Lung (tissue), 12 donors: ENCODE data around the gene MYBBP1A. TPM values are rescaled to one million over a fixed set of nuclear protein-coding genes. Genes with fewer than 3 reads are reported as not detected.

ENCODE experiments used
- ATAC-seq: fragments of 200-7000 bp; cut with Tn5 transposase; one replicate; pipeline ENCODE4 v1.9.1; 2020; ENCODE audit warnings: moderate number of reproducible peaks; ENCODE audit not compliant: insufficient read depth, low FRiP score
- DNase-seq, 3 donors: peaks; one replicate each; pipeline ENCODE4 v3.0.0-alpha.2; 2013 to 2017
- H3K27ac ChIP-seq, 2 donors: one replicate each; pipeline ENCODE4 v1.5.1; 2013; ENCODE audit warnings: mild to moderate bottlenecking in 2 of 2, moderate library complexity in 2 of 2, control low read depth in 1 of 2, inconsistent platforms in 1 of 2, low read depth in 1 of 2, low read length in 1 of 2
- H3K27me3 ChIP-seq, 3 donors: one replicate each; pipeline ENCODE4 v1.5.1; 2013; ENCODE audit warnings: low read length in 2 of 3; ENCODE audit not compliant: control insufficient read depth in 3 of 3, insufficient read depth in 3 of 3
- H3K36me3 ChIP-seq, 4 donors: one replicate each; pipeline ENCODE4 v1.5.1; 2013; ENCODE audit warnings: low read length in 4 of 4, mild to moderate bottlenecking in 1 of 4, moderate library complexity in 1 of 4; ENCODE audit not compliant: control insufficient read depth in 4 of 4, insufficient read depth in 4 of 4
- H3K4me1 ChIP-seq, 5 donors: one replicate each; pipeline ENCODE4 v1.5.1; 2013; ENCODE audit warnings: low read length in 5 of 5, mild to moderate bottlenecking in 2 of 5, moderate library complexity in 1 of 5; ENCODE audit not compliant: control insufficient read depth in 5 of 5, insufficient read depth in 5 of 5
- H3K4me3 ChIP-seq: one replicate; pipeline ENCODE4 v1.5.1; 2013; ENCODE audit warnings: mild to moderate bottlenecking, control low read depth, moderate library complexity
- H3K9ac ChIP-seq, 2 donors: one replicate each; pipeline ENCODE4 v1.5.1; 2013; ENCODE audit warnings: low read length in 2 of 2, control low read depth in 1 of 2; ENCODE audit not compliant: insufficient read depth in 1 of 2
- H3K9me3 ChIP-seq, 4 donors: one replicate each; pipeline ENCODE4 v1.5.1; 2013; ENCODE audit warnings: low read length in 3 of 4, mild to moderate bottlenecking in 1 of 4, moderate library complexity in 1 of 4; ENCODE audit not compliant: control insufficient read depth in 4 of 4, insufficient read depth in 3 of 4
- WGBS, 2 donors: extraction: QIAGEN DNeasy Blood & Tissue Kit; methylation state at CpG; one replicate each; pipeline ENCODE4 v1.1.7; 2013; 5-methylcytosine and 5-hydroxymethylcytosine counted together
- polyA plus RNA-seq, 2 donors: library from polyadenylated mRNA; stranded (reverse); fragments of 200-250 nt; gene quantifications; one replicate each; pipeline ENCODE4 v1.2.1, GENCODE V29; 2013
- total RNA-seq, 2 donors: library from RNA; depleted of rRNA in 1 of 2; stranded (reverse); fragments of >200 nt in 1 of 2; gene quantifications; one replicate each; pipeline ENCODE4 v1.2.1, GENCODE V29; 2014 to 2021
- TF ChIP-seq, protein P1 (sequence below): IDR thresholded peaks from 2 replicates; pipeline ENCODE4 v1.5.1; 2012; ENCODE audit warnings: mild to moderate bottlenecking; ENCODE audit errors: control extremely low read depth, extremely low read depth
- donor health status: control.
- donor health status: control.
- donor health status: Bipolar disorder and iron deficiency.
- donor health status: healthy.
- donor health status: DM: yes; HTN: yes; CAD: no.

The MYBBP1A gene
- total and polyA plus RNA-seq, 4 donors: 21.2 to 71.7 (median 34.4) TPM

DNA sequence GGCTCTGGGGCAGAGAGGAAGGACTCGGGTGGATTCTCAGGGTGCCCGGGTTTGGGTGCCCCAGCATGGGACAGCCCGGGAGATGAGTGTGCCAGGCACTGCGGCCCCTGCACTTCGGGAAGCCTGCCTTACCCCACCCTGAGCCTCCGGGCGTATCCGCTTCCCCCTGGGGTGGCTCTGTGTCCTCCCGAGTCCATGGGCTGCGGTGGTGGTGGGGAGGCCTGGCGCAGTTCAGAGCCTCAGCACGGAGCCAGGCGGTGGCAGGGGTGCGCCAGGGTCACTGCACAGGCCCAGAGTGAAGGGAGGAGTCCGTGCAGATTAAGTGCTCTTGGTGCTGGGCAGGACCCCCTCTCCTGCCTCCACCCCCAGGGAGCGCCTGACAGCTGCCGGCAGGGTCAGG, 20.7 kb downstream of the MYBBP1A start:
- H3K27me3 ChIP-seq: no peaks in the 10 kb centered on the region
- no peaks in the 10 kb centered on the region for H3K9me3 ChIP-seq
- DNase-seq (no peak), ATAC-seq (no peak)
- no peak overlapping the region for H3K9ac ChIP-seq
- WGBS, 2 donors: 69 to 73% methylated on average over 16 to 17 of the region's 17 CpGs
- no peak overlapping the region for H3K4me3 ChIP-seq
- TF ChIP-seq, protein P1, sequence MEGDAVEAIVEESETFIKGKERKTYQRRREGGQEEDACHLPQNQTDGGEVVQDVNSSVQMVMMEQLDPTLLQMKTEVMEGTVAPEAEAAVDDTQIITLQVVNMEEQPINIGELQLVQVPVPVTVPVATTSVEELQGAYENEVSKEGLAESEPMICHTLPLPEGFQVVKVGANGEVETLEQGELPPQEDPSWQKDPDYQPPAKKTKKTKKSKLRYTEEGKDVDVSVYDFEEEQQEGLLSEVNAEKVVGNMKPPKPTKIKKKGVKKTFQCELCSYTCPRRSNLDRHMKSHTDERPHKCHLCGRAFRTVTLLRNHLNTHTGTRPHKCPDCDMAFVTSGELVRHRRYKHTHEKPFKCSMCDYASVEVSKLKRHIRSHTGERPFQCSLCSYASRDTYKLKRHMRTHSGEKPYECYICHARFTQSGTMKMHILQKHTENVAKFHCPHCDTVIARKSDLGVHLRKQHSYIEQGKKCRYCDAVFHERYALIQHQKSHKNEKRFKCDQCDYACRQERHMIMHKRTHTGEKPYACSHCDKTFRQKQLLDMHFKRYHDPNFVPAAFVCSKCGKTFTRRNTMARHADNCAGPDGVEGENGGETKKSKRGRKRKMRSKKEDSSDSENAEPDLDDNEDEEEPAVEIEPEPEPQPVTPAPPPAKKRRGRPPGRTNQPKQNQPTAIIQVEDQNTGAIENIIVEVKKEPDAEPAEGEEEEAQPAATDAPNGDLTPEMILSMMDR: no peak
- peaks cover 0 to 41% (median 16%) of the 10 kb centered on the region in 5 donors for H3K4me1 ChIP-seq
- H3K36me3 ChIP-seq: peaks cover 0 to 29% (median 1%) of the 10 kb centered on the region in 4 donors
- H3K27ac ChIP-seq: peak overlapping the region in 1 of 2 donors; percentile 55

DNA sequence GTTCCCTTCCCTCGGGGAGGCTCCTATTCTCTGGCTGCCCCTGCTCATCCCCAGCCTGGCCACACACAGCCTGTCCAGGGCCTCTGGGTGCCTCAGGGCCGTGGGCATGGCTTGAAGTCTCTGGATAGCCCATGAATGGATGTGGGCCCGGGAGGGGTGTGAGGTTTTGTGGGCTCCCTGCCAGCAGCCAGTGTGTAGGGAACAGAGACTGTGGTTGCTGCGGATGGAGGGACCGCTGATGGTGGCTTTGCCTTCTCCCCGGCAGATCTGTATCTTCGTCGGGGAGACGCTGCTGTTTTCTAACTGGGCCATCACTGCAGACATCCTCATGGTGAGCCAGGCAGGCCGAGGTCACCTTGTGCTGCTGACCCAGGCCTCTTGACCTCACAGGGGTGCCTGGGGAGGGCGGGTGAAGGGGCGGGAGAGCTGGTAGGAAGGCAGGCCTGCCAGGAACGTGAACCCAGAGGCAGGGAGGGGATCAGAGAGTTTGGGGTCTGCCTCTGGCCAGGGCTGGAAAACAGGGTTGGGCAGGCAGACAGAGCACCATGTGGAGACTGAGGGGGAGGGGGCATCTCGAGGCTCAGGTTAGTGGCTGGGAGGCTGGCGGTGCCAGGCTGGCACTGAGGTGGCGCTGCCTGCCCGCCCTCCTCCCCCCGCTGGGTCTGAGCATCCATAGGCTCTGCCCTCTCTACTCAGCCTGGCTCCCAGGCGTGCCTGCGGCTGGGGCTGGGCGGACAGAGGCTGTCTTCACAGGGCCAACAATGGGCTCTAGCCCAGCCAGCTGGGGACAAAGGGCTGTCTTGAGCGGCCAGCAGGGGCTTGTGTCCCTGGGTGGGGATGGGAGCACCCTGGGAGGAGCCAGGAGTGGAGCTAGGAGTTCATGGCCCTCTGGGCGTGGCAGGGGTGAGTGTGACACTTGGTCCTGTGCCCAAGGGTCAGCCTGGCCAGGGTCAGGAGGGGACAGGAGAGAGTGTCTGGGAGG, 21.4 kb downstream of the MYBBP1A start:
- ATAC-seq (no peak), DNase-seq (no peak)
- TF ChIP-seq, protein P1: no peak
- Histone ChIP-seq H3K27ac (peak overlapping the region in 1 of 2 donors; percentile 55), H3K9me3 (no peaks in the 10 kb centered on the region), H3K9ac (no peak overlapping the region), H3K4me1 (peaks cover 0 to 42% (median 16%) of the 10 kb centered on the region in 5 donors), H3K27me3 (no peaks in the 10 kb centered on the region), H3K36me3 (peaks cover 0 to 22% (median under 1%) of the 10 kb centered on the region in 4 donors), H3K4me3 (no peak overlapping the region)
- WGBS, 2 donors: 58% methylated on average over 23 of the region's 23 CpGs

DNA sequence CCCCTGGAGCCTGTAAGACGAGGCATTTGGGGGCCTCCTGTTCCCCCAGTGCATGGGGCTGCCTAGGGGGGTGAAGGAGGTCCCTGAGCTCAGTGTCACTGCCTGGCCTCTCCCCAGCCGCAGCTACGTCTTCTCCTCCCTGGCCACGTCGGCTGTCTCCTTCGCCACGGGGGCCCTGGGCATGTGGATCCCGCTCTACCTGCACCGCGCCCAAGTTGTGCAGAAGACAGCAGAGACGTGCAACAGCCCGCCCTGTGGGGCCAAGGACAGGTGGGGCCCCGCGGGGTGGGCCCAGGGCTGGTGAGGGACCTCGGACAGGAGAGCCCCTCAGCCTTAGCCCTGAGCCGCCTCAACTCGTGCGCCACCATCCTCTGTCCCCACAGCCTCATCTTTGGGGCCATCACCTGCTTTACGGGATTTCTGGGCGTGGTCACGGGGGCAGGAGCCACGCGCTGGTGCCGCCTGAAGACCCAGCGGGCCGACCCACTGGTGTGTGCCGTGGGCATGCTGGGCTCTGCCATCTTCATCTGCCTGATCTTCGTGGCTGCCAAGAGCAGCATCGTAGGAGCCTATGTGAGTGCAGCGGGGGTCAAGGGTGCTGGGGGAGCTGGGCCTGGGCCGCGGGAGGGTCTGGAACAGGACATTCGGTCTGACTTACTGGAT, 22.2 kb downstream of the MYBBP1A start:
- no peak for ATAC-seq
- 85 to 89% methylated on average over 33 of the region's 33 CpGs for WGBS, 2 donors
- no peak overlapping the region for H3K4me3 ChIP-seq
- H3K27me3 ChIP-seq: no peaks in the 10 kb centered on the region
- H3K9me3 ChIP-seq: no peaks in the 10 kb centered on the region
- DNase-seq: no peak
- H3K4me1 ChIP-seq: peaks cover 0 to 42% (median 16%) of the 10 kb centered on the region in 5 donors
- TF ChIP-seq, protein P1: no peak
- H3K9ac ChIP-seq: no peak overlapping the region
- H3K27ac ChIP-seq: peak overlapping the region in 1 of 2 donors; percentile 29
- H3K36me3 ChIP-seq: peaks cover 0 to 15% (median 0%) of the 10 kb centered on the region in 4 donors
